Airway epithelial cell (primary cell): ENCODE results near the gene TRPM7. TPM values are rescaled to one million over a fixed set of nuclear protein-coding genes. Genes with fewer than 3 reads are reported as not detected.

Experiments
- total RNA-seq: library from RNA; depleted of rRNA; stranded (reverse); fragments of >200 nt; gene quantifications from 2 replicates; pipeline ENCODE4 v1.2.3, GENCODE V29; 2015

TRPM7 gene, protein sequence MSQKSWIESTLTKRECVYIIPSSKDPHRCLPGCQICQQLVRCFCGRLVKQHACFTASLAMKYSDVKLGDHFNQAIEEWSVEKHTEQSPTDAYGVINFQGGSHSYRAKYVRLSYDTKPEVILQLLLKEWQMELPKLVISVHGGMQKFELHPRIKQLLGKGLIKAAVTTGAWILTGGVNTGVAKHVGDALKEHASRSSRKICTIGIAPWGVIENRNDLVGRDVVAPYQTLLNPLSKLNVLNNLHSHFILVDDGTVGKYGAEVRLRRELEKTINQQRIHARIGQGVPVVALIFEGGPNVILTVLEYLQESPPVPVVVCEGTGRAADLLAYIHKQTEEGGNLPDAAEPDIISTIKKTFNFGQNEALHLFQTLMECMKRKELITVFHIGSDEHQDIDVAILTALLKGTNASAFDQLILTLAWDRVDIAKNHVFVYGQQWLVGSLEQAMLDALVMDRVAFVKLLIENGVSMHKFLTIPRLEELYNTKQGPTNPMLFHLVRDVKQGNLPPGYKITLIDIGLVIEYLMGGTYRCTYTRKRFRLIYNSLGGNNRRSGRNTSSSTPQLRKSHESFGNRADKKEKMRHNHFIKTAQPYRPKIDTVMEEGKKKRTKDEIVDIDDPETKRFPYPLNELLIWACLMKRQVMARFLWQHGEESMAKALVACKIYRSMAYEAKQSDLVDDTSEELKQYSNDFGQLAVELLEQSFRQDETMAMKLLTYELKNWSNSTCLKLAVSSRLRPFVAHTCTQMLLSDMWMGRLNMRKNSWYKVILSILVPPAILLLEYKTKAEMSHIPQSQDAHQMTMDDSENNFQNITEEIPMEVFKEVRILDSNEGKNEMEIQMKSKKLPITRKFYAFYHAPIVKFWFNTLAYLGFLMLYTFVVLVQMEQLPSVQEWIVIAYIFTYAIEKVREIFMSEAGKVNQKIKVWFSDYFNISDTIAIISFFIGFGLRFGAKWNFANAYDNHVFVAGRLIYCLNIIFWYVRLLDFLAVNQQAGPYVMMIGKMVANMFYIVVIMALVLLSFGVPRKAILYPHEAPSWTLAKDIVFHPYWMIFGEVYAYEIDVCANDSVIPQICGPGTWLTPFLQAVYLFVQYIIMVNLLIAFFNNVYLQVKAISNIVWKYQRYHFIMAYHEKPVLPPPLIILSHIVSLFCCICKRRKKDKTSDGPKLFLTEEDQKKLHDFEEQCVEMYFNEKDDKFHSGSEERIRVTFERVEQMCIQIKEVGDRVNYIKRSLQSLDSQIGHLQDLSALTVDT (N-terminal part only)
- total RNA-seq, result 9.1 and 15.6 TPM in 2 replicates

DNA sequence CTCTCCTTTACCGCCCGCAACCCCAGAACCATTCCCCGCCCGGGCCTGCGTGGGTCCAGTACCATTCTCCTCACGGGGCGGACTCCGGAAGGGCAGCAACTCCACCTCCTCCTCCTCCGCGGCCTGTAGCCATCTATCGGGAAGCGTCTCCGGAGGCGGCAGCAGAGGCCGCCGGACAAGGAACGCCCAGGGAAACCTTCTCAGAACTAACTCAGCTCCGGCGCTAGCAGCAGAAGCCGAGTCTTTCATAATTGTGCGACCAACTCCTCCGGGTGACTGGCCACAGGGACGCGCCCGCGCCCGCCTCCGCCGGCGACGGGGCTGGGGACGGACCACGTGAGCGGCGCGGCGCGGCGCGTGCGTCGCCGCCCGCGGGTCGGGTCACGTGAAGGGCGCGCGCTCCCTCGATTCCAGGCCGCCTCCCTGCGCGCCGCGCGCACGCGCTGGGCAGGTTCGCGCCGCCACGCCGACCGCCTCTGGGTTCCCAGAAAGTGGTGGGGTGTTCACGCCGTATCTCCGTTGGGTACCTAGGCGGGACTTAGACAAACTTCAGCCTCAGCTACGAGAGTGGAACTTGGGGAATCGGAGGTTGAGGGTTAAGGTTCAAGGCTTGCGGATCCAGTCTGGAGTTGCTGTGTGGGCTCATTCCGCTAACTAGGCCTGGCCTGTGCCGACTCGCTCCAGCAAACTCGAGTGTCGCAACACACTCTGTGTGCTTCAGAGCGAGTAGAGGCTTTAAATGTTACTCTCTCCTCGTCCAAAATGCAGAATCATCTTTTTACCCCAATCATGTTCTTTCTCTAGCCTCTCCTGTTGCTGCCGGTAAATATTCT, at the start of gene TRPM7:
TSS of gene TRPM7 (minus strand) at position 329 of the 833 bp plus-strand sequence. CDS start at position 65, 264 bp downstream.

DNA sequence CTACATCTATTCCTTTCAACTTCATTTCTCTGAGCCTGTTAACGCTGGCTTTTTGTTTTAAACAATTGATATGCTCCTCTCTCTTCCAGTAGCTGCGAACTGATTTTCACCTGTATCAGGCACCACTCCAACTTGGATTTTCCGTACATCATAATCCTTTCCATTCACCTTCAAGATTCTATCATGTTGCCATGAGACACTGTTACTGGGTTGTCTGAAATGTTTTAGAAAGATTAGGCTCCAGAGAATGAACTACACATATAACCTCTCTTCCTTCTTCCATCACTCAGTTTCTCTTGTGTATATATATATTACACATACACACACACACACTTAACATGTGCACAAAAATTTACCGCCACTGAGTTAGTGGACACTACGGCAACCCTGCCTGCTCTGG, 140.0 kb downstream of the TRPM7 start, which contains the start of gene USP50:
TSS of gene USP50 (minus strand) at position 101 of the 400 bp plus-strand sequence. CDS start 141 bp downstream, outside the sequence.

Other genes with a start within 250 kb of the TRPM7 start
- gene USP50, start 140.1 kb downstream of the TRPM7 start, total RNA-seq, result not detected in 2 replicates
- 49.1 and 67.0 TPM in 2 replicates for gene SPPL2A, start 78.9 kb upstream of the TRPM7 start, total RNA-seq
- gene AP4E1, start 221.9 kb upstream of the TRPM7 start, total RNA-seq, result 7.9 and 8.7 TPM in 2 replicates